Measurements from ENCODE around the gene LCMT2. TPM values are rescaled to one million over a fixed set of nuclear protein-coding genes. Genes with fewer than 3 reads are reported as not detected.

Gene LCMT2
- total and polyA plus RNA-seq, 2 of the 8 experiments (the other 6 are each of a cell fraction or from before 2014, with no cell fraction given): 11.2 to 11.9 TPM

GRCh38 chr15:43378601-43379000 lies 48.2 kb upstream of the LCMT2 start (continued):
- no peak for TF ChIP-seq CHD7 (IDR thresholded peaks at IDR 0.05; ENCODE audit: insufficient replicate concordance, low read length)

All from H1 (cell line).